ENCODE data around the gene GABARAPL1.
"Not testable (repeated sequence)": the region's sequence is repeated elsewhere in the genome, so short reads cannot be mapped to it uniquely, and the experiment has no call there.

The GABARAPL1 gene

DNA sequence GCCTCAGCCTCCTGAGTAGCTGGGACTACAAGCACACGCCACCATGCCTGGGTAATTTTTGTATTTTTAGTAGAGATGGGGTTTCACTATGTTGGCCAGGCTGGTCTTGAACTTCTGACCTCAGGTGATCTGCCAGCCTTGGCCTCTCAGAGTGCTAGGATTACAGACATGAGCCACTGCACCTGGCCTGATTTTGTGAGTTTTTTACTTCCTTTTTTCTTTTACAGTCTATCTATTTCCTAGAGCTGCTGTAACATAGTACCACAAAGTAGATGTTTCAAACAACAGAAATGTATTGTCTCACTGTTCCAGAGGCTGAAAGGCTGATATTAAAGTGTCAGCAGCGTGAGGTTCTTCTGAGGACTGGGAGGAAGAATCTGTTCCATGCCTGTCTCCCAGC is 8.2 kb upstream of the GABARAPL1 start:
- not testable (repeated sequence) for DNase-seq

- DNase-seq, result no peak
These were observed 7.4 kb upstream of the GABARAPL1 start for GRCh38 chr12:10205220-10205807.

DNA sequence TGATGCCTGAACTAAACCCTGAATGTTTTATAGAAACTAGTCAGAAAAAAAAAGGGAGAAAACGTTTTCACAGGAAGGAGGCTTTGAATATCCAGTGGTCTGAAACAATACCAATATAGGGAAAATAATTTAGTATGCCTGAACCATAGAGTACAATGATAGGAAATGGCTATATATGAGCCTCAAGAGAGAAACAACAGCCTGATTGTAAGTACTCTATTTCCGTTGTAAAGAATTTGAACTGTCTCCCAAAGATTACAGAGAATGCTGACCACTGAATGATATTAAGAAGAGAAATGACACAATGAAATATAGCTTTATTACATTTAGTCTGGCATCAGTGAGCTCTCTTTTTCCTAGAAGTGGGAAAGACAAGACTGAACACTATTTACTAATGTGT is 5.5 kb upstream of the GABARAPL1 start:
- no peak for DNase-seq

- no peak for DNase-seq
These were observed 2.5 kb upstream of the GABARAPL1 start for GRCh38 chr12:10210225-10210624.

DNA sequence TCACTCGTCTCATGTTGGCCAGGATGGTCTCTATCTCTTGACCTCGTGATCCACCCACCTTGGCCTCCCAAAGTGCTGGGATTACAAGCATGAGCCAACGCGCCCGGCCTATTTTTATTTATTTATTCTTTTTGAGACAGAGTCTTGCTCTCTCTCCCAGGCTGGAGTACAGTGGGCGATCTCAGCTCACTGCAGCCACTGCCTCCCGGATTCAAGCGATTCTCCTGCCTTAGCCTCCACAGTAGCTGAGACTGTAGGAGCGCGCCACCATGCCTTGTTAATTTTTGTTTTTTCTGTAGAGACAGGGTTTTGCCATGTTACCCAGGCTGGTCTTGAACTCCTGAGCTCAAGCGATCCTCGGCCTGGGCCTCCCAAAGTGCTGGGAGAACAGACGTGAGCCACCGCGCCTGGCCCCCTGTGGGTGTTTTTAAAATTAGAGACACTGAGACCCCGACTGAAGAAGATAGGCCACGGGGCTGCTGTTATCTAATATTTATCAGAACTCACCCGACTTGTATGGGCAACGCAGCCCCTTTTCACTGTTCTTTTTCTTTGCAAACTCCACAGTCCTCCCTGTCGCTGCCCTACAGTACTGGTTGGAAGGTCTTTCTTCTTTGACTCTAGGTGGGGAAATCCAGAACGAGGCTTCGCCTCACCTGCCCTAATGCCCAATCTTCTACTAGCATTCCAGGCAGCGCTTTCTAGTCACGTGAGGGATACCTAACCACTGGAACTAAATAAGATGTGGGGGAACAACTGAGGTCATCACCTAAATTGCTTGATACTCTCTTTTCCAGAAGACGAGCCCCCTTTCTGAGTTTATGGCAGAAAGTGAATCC is 1.4 kb upstream of the GABARAPL1 start:
- DNase-seq, result no peak

DNA sequence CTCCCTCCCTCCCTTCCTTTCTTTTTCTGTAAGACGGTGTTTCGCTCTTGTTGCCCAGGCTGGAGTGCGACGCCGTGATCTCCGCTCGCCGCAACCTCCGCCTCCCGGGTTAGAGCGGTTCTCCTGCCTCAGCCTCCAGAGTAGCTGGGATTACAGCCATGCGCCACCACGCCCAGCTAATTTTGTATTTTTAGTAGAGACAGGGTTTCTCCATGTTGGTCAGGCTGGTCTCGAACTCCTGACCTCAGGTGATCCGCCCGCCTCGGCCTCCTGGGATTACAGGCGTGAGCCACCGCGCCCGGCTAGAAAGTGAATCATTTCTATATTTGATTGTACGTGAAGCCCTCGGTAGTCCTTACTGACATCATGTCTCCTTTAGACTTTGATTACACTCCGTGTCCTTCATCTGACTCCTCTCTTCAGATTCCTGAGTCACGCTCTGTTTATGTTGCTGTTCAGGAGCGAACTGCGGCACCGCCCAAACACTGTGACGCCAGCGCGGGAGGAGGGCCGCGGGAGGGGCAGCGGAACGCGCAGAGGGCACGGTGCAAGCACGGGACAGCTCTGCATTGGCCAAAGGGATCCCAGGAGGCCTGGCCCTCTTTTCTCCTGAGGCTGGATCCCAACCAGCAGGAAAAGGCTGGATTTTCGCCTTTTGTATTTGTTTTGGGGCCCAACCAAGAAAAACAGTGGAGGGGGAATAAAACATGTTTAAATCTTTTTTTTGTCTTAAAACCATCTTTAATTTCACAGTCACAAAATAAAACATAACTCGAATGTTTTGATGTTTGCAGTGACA is 538 bp upstream of the GABARAPL1 start:
- peak; percentile 63 for DNase-seq

GRCh38 chr12:10213168-10214135 is 775 bp downstream of the GABARAPL1 start:
- DNase-seq, result peak; percentile 45

DNA sequence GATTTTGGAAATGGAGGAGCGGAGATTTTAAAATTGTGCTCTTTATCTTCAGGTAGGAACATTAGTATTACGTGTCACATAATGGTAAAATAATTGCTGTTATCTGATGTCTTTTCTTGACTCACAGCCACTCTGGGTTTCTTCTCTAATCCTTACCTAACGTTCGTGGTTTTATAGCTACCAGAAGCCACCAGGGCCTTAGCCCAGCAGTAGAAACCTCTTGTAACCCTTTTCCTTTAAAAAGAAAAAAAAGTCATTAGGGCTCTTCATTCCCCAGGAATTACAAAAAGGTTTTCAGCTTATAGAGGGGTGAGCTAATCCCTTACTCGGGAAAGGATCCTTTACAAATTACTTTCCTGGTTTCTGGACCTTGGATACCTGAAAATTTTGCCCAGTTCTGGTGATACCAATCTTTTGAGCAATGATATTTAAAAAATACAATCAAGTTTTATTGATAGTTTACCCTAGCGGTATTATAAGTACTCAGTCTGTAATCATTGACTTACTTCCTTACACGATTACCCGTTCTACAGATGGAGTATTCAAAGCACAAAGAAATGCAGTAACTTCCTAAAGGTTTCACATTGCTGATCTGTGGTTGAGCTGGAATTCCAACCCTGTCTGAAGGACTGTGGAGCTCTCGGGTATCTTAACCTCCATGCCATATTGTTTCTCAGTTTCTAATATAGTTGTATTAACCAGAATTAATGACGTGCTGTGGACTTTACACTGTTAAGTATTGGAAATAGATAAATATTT is 1.6 kb downstream of the GABARAPL1 start:
- no peak for DNase-seq

DNA sequence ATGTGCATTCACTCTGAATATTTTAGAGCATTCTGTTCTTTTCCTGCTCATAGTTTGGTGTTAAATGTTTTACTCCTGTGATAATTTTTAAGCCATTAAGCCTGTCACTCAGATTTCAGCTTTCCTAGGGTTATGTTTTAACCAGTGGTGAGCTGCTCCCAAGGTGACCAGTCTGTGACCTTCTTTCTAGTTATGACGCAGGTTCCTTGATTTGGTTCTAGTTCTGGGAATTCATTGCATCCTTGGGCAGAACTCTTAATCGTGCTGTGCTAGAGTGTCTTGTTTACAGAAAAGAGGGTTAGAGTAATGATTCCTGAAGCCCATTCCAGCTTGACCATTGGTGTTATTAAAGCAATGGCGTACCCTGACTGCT is 2.2 kb downstream of the GABARAPL1 start:
- DNase-seq, result no peak

GRCh38 chr12:10215436-10215835 is 2.8 kb downstream of the GABARAPL1 start:
- no peak for DNase-seq

DNA sequence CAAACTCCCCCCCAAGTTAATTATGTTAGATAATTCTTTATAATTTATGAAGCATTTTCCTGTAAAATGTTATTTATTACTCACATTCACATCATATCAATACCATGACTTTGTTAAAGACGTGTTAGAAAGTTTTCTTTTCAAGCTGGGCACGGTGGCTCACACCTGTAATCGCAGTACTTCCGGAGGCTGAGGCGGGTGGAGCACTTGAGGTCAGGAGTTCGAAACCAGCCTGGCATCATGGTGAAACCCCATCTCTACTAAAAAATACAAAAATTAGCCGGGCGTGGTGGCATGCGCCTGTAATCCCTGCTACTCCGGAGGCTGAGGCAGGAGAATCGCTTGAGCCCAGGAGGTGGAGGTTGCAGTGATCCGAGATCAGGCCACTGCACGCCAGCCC is 3.3 kb downstream of the GABARAPL1 start:
- not testable (repeated sequence) for DNase-seq

DNA sequence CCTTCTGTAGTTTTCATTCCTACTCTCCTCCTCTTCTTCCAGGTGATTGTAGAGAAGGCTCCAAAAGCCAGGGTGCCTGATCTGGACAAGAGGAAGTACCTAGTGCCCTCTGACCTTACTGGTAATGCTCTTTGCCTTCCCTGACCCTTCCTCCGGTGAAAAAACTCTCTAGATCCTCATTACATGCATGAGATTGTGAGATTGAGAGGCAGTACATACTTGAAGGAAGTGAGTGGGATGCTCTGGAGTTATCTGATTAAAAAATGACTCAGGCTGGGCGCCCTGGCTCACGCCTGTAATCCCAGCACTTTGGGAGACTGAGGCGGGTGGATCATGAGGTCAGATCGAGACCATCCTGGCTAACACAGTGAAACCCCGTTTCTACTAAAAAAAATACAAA is 5.3 kb downstream of the GABARAPL1 start:
- no peak for DNase-seq

DNA sequence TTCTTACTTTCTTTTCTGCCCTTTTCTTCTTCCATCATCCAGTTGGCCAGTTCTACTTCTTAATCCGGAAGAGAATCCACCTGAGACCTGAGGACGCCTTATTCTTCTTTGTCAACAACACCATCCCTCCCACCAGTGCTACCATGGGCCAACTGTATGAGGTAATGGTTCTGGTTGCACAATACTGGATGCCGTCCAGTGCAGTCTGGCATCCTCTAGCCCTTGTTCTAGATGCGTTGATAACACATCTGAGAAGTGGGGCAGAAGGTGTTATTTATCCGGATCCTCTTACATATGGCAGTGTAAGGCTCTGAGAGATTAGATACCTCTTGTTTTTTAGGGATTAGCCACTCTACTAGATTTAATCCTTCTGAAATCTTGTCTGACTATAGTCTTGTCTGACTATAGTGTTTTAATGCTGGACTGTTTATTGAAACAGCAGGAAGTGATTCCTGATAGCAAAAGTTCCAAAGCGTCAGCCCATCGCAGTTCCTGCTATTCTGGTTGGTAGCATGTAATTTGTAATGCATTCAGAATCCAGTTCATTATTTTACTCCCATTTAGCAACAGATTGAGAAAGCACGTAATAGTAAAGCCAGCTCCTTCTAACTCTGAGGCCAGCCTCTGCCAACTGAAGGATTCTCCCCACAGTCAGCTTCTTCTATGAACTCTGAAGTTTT is 7.9 kb downstream of the GABARAPL1 start:
- no peak for DNase-seq

GRCh38 chr12:10221846-10222245 is 9.2 kb downstream of the GABARAPL1 start:
- DNase-seq, result no peak

DNA sequence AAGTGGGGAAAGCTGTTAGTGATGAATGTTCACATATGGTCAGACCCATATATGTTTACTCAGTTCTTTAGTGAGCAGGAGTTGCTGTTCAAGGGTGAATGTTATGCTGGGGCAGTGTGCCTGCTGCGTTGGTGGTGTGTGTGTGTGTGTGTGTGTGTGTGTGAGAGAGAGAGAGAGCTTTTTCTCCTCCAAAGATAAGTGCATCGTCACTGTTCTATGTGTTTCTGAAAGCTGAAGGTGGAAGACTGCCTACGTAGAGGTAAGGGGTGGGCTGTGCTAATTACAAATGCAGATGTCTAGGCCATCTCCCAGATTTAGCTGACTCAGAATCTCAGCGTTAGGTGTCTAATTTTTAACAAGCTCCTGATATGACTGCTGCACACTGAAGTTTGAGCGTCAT is 10.5 kb downstream of the GABARAPL1 start:
- DNase-seq, result no peak

DNA sequence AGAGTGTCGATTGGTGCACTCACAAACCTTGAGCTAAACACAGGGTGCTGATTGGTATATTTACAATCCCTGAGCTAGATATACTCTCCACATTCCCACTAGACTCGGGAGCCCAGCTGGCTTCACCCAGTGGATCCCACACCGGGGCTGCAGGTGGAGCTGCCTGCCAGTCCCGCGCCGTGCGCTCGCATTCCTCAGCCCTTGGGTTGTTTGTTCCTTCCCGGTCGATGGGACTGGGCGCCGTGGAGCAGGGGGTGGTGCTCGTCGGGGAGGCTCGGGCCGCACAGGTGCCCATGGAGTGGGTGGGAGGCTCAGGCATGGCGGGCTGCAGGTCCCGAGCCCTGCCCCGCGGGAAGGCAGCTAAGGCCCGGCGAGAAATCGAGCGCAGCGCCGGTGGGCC is 12.7 kb downstream of the GABARAPL1 start:
- DNase-seq, result not testable (repeated sequence)

DNA sequence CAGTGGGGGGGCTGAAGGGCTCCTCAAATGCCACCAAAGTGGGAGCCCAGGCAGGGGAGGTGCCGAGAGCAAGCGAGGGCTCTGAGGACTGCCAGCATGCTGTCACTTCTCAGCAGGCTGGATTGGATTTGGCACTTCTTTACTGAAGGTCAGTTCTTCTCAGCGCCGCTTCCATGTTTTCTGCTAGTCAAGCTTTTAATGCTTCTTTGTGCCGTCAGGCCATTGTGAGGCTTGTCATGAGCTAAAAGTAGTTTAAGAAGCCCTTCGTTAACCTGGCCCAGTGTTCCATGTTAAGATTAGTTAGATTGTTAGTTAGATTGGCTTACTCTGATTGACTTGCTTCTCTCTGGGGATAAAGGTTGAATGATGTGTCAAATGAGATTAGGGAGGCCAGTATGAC is 13.4 kb downstream of the GABARAPL1 start:
- no peak for DNase-seq

GRCh38 chr12:10226731-10227130 is 14.1 kb downstream of the GABARAPL1 start:
- no peak for DNase-seq

GRCh38 chr12:10227648-10228047 is 15.0 kb downstream of the GABARAPL1 start:
- DNase-seq, result no peak

GRCh38 chr12:10234562-10234961 is 21.9 kb downstream of the GABARAPL1 start:
- DNase-seq, result no peak
